PC-3 (cell line): ENCODE results near the gene NEO1.

Experiments
- EZH2phosphoT487 ChIP-seq: fragments of 300-600 bp; sonication (generic); IDR thresholded peaks from 2 replicates; pipeline ENCODE4 v1.6.1; 2018; ENCODE audit warnings: mild to moderate bottlenecking, antibody characterized with exemption, low read length, borderline replicate concordance
- TF ChIP-seq, protein P1 (sequence below): fragments of 300-600 bp; sonication (generic); conservative IDR thresholded peaks from 2 replicates; pipeline ENCODE4 v1.5.1; 2017; ENCODE audit warnings: antibody characterized with exemption, low read depth, mild to moderate bottlenecking, low read length

DNA sequence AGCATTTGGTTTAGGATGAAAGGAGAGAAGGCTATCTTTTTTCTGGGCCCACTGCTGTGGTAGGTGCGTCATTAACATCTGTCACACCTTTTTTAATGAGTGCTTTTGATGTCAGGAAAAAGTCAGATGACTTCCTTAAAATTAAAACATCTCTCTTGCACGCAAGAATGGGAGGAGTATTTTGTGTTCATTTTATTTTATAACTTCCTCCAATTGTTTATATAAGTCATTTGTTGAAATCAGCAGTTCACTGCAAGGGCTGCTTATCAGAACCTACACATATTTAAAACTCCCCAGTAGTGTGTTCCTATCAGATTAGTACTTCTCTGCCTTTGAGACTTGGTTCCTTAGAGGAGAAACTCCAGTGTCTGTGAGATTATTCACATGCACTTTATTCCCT lies 143.8 kb downstream of the NEO1 start:
- TF ChIP-seq EZH2phosphoT487 = no peak
- TF ChIP-seq, protein P1, sequence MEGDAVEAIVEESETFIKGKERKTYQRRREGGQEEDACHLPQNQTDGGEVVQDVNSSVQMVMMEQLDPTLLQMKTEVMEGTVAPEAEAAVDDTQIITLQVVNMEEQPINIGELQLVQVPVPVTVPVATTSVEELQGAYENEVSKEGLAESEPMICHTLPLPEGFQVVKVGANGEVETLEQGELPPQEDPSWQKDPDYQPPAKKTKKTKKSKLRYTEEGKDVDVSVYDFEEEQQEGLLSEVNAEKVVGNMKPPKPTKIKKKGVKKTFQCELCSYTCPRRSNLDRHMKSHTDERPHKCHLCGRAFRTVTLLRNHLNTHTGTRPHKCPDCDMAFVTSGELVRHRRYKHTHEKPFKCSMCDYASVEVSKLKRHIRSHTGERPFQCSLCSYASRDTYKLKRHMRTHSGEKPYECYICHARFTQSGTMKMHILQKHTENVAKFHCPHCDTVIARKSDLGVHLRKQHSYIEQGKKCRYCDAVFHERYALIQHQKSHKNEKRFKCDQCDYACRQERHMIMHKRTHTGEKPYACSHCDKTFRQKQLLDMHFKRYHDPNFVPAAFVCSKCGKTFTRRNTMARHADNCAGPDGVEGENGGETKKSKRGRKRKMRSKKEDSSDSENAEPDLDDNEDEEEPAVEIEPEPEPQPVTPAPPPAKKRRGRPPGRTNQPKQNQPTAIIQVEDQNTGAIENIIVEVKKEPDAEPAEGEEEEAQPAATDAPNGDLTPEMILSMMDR = no peak
